Thyroid gland (tissue), 4 donors: ENCODE data around the gene RXFP1. TPM values are rescaled to one million over a fixed set of nuclear protein-coding genes. Genes with fewer than 3 reads are reported as not detected.

Experiments used
- DNase-seq, 2 donors: peaks; one replicate each; pipeline ENCODE4 v3.0.0-alpha.2; 2019
- H3K27ac ChIP-seq, 3 donors: fragments of 200-600 bp; sonication (generic); 1 replicate in 2 of 3; 2 replicates in 1 of 3; pipeline ENCODE4 v1.5.1; 2016 to 2019; ENCODE audit warnings: mild to moderate bottlenecking in 1 of 3, moderate library complexity in 1 of 3
- H3K27me3 ChIP-seq: fragments of 200-600 bp; sonication (generic); one replicate; pipeline ENCODE4 v1.5.1; 2019
- H3K36me3 ChIP-seq, 2 donors: fragments of 200-600 bp; sonication (generic); one replicate each; pipeline ENCODE4 v1.5.1; 2016 to 2019
- H3K4me1 ChIP-seq, 2 donors: fragments of 200-600 bp; sonication (generic); one replicate each; pipeline ENCODE4 v1.5.1; 2017 to 2019
- H3K4me3 ChIP-seq, 3 donors: fragments of 200-600 bp; sonication (generic); replicated peaks in 1 of 3; 1 replicate in 2 of 3; 2 replicates in 1 of 3; pipeline ENCODE4 v1.5.1; 2016; ENCODE audit warnings: mild to moderate bottlenecking in 1 of 3
- H3K9me3 ChIP-seq: fragments of 200-600 bp; sonication (generic); one replicate; pipeline ENCODE4 v1.5.1; 2017
- CTCF ChIP-seq, 6 experiments: fragments of 200-600 bp in 3 of 6; fragments of 450-650 bp in 3 of 6; sonication (generic) in 3 of 6; IDR thresholded peaks; one replicate each; pipeline ENCODE4 v1.5.1; 2016 to 2019; ENCODE audit warnings: antibody characterized with exemption in 6 of 6, mild to moderate bottlenecking in 2 of 6, inconsistent platforms in 1 of 6, moderate library complexity in 1 of 6
- POLR2A ChIP-seq, 2 donors: fragments of 450-650 bp; IDR thresholded peaks; one replicate each; pipeline ENCODE4 v1.6.1; 2017; ENCODE audit warnings: antibody characterized with exemption in 2 of 2, mild to moderate bottlenecking in 2 of 2, moderate library complexity in 1 of 2
- WGBS, 2 donors: methylation state at CpG; one replicate each; pipeline ENCODE4 v1.1.5; 2017; 5-methylcytosine and 5-hydroxymethylcytosine counted together
- intact Hi-C: fragments of 100-400 bp; cut with DNase I; formaldehyde crosslinking; loops from one replicate; pipeline ENCODE4 v1.15.1; 2023
- total RNA-seq, 4 donors: library from RNA; depleted of rRNA; stranded (reverse); fragments of >200 nt; gene quantifications; one replicate each; pipeline ENCODE4 v1.2.3, GENCODE V29; 2016

The RXFP1 gene
- total RNA-seq, 4 donors from 2014 or later = 0.13 to 3.5 (median 0.63) TPM

- no peak for DNase-seq
- 91 to 93% methylated on average over 3 of the region's 3 CpGs for WGBS, 2 donors
- H3K27me3 ChIP-seq = no peaks in the 10 kb centered on the region
- H3K4me3 ChIP-seq = no peak overlapping the region
- no peaks in the 10 kb centered on the region for H3K9me3 ChIP-seq
- H3K27ac ChIP-seq = no peak overlapping the region
- TF ChIP-seq CTCF (IDR thresholded peaks at IDR 0.05) (no peak), POLR2A (IDR thresholded peaks at IDR 0.05) (no peak)
- H3K36me3 ChIP-seq = no peaks in the 10 kb centered on the region
- H3K4me1 ChIP-seq = no peaks in the 10 kb centered on the region
- intact Hi-C loops = no loop called here
Observed at GRCh38 chr4:158534727-158535126, 13.0 kb downstream of the RXFP1 start.

- no peak overlapping the region for H3K27ac ChIP-seq
- H3K36me3 ChIP-seq = no peaks in the 10 kb centered on the region
- TF ChIP-seq POLR2A (IDR thresholded peaks at IDR 0.05) (no peak), CTCF (IDR thresholded peaks at IDR 0.05) (no peak)
- H3K4me3 ChIP-seq = no peak overlapping the region
- WGBS, 2 donors = 81 to 84% methylated on average over 4 of the region's 4 CpGs
- H3K9me3 ChIP-seq = no peaks in the 10 kb centered on the region
- no peaks in the 10 kb centered on the region for H3K27me3 ChIP-seq
- H3K4me1 ChIP-seq = no peaks in the 10 kb centered on the region
- intact Hi-C loops = no loop called here
- no peak for DNase-seq
Observed at GRCh38 chr4:158535130-158535614, 13.5 kb downstream of the RXFP1 start.

- Histone ChIP-seq H3K36me3 (no peaks in the 10 kb centered on the region), H3K4me3 (no peak overlapping the region), H3K27me3 (no peaks in the 10 kb centered on the region), H3K9me3 (no peaks in the 10 kb centered on the region), H3K4me1 (no peaks in the 10 kb centered on the region), H3K27ac (no peak overlapping the region)
- TF ChIP-seq POLR2A (IDR thresholded peaks at IDR 0.05) (no peak), CTCF (IDR thresholded peaks at IDR 0.05) (no peak)
- WGBS, 2 donors = 88 to 95% methylated on average over 3 of the region's 3 CpGs
- DNase-seq = no peak
- intact Hi-C loops = no loop called here
Observed at GRCh38 chr4:158536833-158537232, 15.2 kb downstream of the RXFP1 start.

GRCh38 chr4:158538176-158538575, 16.5 kb downstream of the RXFP1 start:
- H3K27ac ChIP-seq = no peak overlapping the region
- TF ChIP-seq CTCF (IDR thresholded peaks at IDR 0.05) = no peak
- TF ChIP-seq POLR2A (IDR thresholded peaks at IDR 0.05) = no peak
- 71 to 75% methylated on average over 4 of the region's 4 CpGs for WGBS, 2 donors
- H3K4me3 ChIP-seq = no peak overlapping the region
- H3K36me3 ChIP-seq = no peaks in the 10 kb centered on the region
- intact Hi-C loops = no loop called here
- no peak for DNase-seq
- H3K9me3 ChIP-seq = no peaks in the 10 kb centered on the region
- H3K27me3 ChIP-seq = no peaks in the 10 kb centered on the region
- H3K4me1 ChIP-seq = no peaks in the 10 kb centered on the region

- TF ChIP-seq POLR2A (IDR thresholded peaks at IDR 0.05) (no peak), CTCF (IDR thresholded peaks at IDR 0.05) (no peak)
- H3K4me1 ChIP-seq = no peaks in the 10 kb centered on the region
- DNase-seq = no peak
- no peak overlapping the region for H3K27ac ChIP-seq
- WGBS, 2 donors = 76 to 81% methylated on average over 4 of the region's 4 CpGs
- H3K9me3 ChIP-seq = no peaks in the 10 kb centered on the region
- H3K4me3 ChIP-seq = no peak overlapping the region
- intact Hi-C loops = no loop called here
- H3K27me3 ChIP-seq = no peaks in the 10 kb centered on the region
- no peaks in the 10 kb centered on the region for H3K36me3 ChIP-seq
Observed at GRCh38 chr4:158538911-158539310, 17.2 kb downstream of the RXFP1 start.
